Measurements from ENCODE around the gene FAM72A.
A peak's percentile ranks its signal among the peaks of the same experiment; 100 is the strongest.
"Not testable (repeated sequence)": the region's sequence is repeated elsewhere in the genome, so short reads cannot be mapped to it uniquely, and the experiment has no call there.

FAM72A gene

DNA sequence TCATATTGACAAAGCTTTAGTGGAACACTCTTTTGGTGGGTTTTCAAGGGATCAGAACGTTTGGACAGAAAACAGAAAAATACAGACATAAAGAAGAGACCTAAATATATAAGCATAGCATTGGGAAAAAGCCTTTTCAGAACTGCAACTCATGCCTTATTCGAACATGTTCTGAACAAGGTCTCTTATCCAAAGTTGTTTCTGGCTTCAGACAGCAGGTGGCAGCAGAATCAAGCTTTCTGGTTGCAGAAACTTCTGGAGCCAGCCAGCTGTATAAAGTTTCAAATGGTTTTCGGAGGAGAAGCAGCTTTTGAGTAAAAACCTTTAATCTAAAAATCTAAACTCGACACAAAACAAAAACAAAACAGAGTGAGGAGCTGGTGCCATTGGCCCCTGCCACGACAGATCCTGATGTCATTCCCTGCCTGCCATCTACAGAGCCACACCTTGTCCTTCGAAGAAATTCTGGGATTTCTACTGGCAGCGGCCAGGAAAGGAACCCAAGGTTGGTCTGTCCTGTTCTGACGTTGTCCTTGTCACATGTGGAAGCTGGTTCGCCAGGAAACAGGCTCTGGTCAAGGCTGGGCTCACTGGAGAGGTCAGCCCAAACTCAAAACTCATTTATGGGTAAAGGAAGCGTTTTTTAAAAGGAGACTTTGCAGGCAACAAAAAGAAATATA, 35.1 kb downstream of the FAM72A start:
- not testable (repeated sequence) for DNase-seq

DNA sequence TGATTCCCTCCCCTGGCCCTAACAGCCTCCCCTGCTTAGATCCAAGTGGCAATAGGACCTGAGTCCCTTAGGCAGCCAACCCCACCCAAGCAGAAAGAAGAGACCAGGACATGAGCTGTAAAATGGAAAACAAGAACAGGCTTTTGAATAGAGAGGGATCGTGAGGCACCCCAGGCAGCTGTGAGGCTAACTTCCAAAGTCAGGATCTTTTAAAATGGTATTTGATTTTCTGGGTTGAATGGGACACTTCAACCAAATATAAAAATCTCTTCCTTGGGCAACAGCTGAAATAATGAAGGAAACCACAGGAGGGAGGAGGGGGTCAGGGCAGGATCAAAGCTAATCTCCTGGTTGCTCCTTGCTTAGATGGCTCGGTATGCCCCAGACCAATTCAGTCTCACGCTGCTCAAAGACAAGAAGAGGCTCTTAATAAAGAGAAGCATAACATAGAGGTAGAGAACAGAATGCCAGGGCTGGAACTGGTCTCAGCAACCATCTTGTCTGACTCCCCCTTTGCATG, 56.8 kb downstream of the FAM72A start:
- peak; percentile 24 for DNase-seq

DNA sequence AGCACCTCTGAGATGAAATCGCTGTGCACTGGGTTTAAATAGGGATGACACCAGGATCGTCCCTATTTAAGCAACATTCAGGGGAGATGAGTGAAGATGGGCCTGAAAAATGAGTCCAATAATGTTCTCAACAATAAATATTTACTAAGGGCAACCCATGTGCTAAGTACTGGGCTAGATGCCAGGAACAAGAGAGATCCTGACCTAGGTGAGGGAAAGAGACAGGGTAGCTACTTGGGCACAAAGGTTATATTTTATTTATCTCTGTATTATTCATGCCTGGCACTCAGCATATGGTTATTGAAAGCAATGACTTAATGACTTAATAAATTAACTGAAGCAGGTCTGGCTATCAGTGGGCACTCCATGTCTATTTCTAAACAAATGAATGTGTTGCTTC, 58.0 kb downstream of the FAM72A start:
- DNase-seq: no peak

DNA sequence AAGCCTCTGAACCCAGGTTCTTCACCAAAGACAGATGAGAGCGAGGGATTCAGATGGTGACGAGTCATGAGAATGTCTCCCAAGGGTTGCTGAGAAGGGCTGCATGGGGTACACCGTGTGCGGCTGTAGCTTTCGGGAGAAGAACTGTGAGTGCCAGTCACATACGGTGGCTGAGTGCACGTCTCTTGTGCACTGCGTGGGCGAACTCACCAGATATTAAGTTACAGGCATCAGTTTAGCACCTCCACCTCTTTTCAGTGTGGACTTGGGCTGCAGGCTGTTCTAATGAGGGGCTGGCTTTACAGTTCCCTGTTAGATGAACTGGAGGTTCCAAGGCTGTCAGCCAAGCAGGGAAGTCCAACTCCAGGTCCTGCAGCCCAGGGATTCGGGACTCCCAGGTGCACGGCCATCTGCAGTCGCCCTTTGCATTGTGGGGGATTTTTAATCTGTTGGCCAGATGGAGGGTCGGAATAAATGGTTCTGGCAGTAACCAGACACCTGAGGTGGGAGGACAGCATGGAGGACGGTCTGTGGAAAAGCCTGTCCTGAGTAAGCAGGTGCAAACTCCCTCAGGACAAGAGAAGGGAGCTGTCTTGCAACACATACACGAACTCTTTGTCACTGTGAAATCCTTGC, 59.0 kb downstream of the FAM72A start:
- no peak for DNase-seq

DNA sequence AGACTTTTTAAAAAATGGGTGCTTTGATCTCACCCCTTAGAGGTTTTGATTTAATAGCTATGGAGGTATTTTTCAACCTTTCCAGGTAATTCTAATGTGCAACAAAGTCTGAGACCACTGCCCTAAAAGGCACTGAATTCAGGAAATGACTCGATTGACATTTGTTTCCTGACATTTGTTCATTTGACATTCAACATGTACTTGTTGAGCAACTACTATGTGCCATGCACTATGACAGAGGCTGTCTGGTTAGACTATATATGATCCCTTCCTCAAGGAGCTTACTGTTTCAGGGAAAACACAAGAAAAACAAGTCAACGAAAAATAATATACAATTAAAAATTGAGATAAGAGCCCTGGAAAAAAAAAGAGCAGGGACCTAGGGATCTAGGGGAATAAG, 59.9 kb downstream of the FAM72A start:
- no peak for DNase-seq

DNA sequence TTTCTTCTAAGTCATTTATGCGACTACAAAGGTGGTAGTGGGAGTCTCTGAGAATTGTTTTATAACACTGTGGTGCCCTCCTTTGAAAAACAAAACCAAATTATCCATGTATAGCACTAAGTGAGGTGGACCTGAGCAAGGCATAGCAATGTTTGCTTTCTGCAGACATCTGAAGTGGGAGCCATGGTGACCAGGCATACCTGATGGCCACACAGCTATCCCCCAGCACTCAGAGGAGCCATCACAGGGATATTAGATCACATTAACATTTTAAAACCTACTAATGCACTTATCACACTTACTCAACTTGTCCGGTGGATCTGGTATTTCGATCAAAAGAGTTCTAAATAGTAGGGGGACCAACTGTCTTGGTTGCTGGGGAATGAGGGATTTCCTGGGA, 60.6 kb downstream of the FAM72A start:
- DNase-seq: no peak

DNA sequence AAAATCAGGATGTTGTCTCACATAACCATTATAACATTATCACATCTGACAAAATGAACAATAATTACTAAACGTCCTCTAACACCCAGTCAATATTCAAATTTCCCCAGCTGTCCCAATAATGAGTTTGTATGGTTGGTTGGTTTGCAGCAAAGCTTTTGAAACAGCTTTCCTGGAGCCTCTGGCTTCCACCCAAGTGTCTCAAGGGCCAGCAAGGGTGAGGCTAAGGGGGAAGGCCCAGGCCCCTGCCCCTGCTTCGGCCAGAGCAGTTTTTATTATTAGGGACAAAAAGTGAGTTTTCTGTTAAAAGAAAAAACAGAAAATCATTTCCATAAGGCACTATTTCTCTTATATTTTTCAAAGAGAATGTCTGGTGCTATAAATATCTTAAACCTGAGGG, 66.4 kb downstream of the FAM72A start:
- DNase-seq: no peak
